ENCODE results near the gene ATP5MK. TPM values are rescaled to one million over a fixed set of nuclear protein-coding genes. Genes with fewer than 3 reads are reported as not detected.
A peak's percentile ranks its signal among the peaks of the same experiment; 100 is the strongest.

Gene ATP5MK
- total RNA-seq, 4 donors from 2014 or later, result 127 to 604 (median 265) TPM

DNA sequence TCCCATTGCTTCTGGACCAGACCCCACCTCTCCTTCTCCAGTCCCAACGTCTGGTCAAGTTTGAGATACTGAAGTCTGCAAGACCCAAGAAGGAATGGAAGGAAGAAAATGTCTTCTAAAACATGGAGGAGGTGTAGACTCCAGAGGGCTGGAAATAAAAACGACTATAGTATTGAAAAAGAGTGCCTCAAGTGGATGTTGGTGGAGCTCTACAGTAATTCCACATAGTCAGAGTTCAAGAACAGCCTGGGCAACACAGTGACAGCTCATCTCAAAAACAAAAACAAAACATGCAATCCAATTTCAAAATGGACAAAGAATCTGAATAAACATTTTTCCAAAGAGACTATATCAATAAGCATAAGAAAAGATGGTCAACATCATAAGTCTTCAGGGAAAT is 43.0 kb downstream of the ATP5MK start:
- Histone ChIP-seq H3K4me3 (replicated peaks in 1 of 3) (no peak overlapping the region), H3K27me3 (no peaks in the 10 kb centered on the region), H3K27ac (no peak overlapping the region), H3K36me3 (no peaks in the 10 kb centered on the region), H3K4me1 (no peaks in the 10 kb centered on the region), H3K9me3 (no peaks in the 10 kb centered on the region)
- DNase-seq, result no peak
- WGBS, 2 donors, result 32 to 40% methylated on average over 2 of the region's 2 CpGs
- intact Hi-C loops (cut with DNase I), result no loop called here
- TF ChIP-seq CTCF (IDR thresholded peaks at IDR 0.05) (no peak), POLR2A (IDR thresholded peaks at IDR 0.05) (no peak)

- peak in 1 of 2 donors; percentile 53 for TF ChIP-seq POLR2A (IDR thresholded peaks at IDR 0.05)
- TF ChIP-seq CTCF (IDR thresholded peaks at IDR 0.05), result peak in 1 of 6 experiments; percentile 8
- whole genome bisulfite sequencing, 2 donors, result 0 to 2% methylated on average over 31 to 51 of the region's 82 CpGs
- no peaks in the 10 kb centered on the region for H3K4me1 ChIP-seq
- DNase-seq, result peak; percentile 81 to 82
- H3K27me3 ChIP-seq, result no peaks in the 10 kb centered on the region
- peak within 1 kb of the TSS; percentile 47 to 90 (median 80) for H3K4me3 ChIP-seq (replicated peaks in 1 of 3)
- peaks cover 7 to 21% of the 10 kb centered on the region in 2 donors for H3K36me3 ChIP-seq
- H3K27ac ChIP-seq, result peak within 1 kb of the TSS; percentile 56 to 87 (median 85)
- intact Hi-C loops (cut with DNase I), result no loop called here
- H3K9me3 ChIP-seq, result no peaks in the 10 kb centered on the region
Observed at GRCh38 chr10:103350517-103351260, 45.6 kb downstream of the ATP5MK start, which contains the start of gene PCGF6. Gene PCGF6, minus strand, starts transcription at chr10:103351140. Its CDS starts 74 bp downstream, at chr10:103351066.

DNA sequence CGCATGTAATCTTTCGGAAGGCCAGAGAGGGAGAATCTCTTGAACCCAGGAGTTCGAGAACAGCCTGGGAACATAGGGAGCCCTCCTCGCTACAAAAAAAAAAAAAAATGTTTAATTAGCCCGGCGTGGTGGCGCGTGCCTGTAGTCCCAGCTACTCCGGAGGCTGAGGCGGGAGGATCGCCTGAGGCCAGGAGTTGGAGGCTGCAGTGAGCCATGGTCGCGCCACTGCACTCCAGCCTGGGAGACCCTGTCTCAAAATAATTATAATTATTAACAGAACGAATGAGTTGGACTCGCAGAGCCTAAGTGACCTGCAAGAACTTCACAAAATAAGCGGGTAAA is 46.1 kb downstream of the ATP5MK start:
- Histone ChIP-seq H3K4me1 (no peaks in the 10 kb centered on the region), H3K27ac (peak overlapping the region in 2 of 3 donors; percentile 85 to 87), H3K9me3 (no peaks in the 10 kb centered on the region), H3K27me3 (no peaks in the 10 kb centered on the region), H3K36me3 (peaks cover 7 to 21% of the 10 kb centered on the region in 2 donors), H3K4me3 (replicated peaks in 1 of 3) (peak overlapping the region; percentile 47 to 90 (median 80))
- TF ChIP-seq POLR2A (IDR thresholded peaks at IDR 0.05) (no peak), CTCF (IDR thresholded peaks at IDR 0.05) (no peak)
- intact Hi-C loops (cut with DNase I), result no loop called here
- WGBS, 2 donors, result 47 to 58% methylated on average over 16 of the region's 16 CpGs
- DNase-seq, result no peak

MicroRNAs within 50 kb of the gene (microRNA counts, 767-probe panel; counts per million panel counts)
- microRNA hsa-miR-1307-3p, result 0 counts per million in 2 donors

Small RNA genes lying within 50 kb of the gene (microRNA-seq; reads per million reads assigned to microRNA genes)
- gene MIR1307, result 871 reads per million, percentile 80 among the genes with 10 or more reads in this experiment

Other genes with a start within 250 kb of the ATP5MK start
- gene NT5C2, start 203.2 kb downstream of the ATP5MK start, total RNA-seq, result 100 to 1,000 TPM; 194 to 238 (median 214) TPM
- gene RPEL1, start 150.6 kb downstream of the ATP5MK start, total RNA-seq, result not detected
- gene INA, start 119.3 kb downstream of the ATP5MK start, total RNA-seq, result under 1 TPM in 2 of 4 donors, not detected in 2; 0.17 to 0.59 TPM
- 10 to 100 TPM in 1 of 4 donors, 1 to 10 TPM in 3; 5.8 to 10.8 (median 9.6) TPM for gene PCGF6, start 45.3 kb downstream of the ATP5MK start, total RNA-seq
- 1 to 10 TPM; 4.0 to 7.0 (median 6.2) TPM for gene TAF5, start 28.5 kb downstream of the ATP5MK start, total RNA-seq
- 10 to 100 TPM; 15.6 to 20.9 (median 19.0) TPM for gene PDCD11, start 151 bp upstream of the ATP5MK start, total RNA-seq
- 10 to 100 TPM; 16.0 to 47.3 (median 32.8) TPM for gene CALHM2, start 55.9 kb upstream of the ATP5MK start, total RNA-seq
- gene CALHM1, start 62.4 kb upstream of the ATP5MK start, total RNA-seq, result not detected
- gene CALHM3, start 82.8 kb upstream of the ATP5MK start, total RNA-seq, result not detected
- gene NEURL1, start 97.2 kb upstream of the ATP5MK start, total RNA-seq, result 1 to 10 TPM in 1 of 4 donors, not detected in 3; 1.1 TPM

All from thyroid gland (tissue), 4 donors.